Ramos (cell line): ENCODE measurements around the gene IQCF5.
"Not testable (repeated sequence)": the region's sequence is repeated elsewhere in the genome, so short reads cannot be mapped to it uniquely, and the experiment has no call there.

Source experiments
- in situ Hi-C: fragments of 300-500 bp; cut with MboI; formaldehyde crosslinking; loops from one replicate; pipeline ENCODE4 v1.14.3; 2022; ENCODE audit warnings: low sequenced_read_pairs; ENCODE audit not compliant: unreplicated experiment

Gene IQCF5

DNA sequence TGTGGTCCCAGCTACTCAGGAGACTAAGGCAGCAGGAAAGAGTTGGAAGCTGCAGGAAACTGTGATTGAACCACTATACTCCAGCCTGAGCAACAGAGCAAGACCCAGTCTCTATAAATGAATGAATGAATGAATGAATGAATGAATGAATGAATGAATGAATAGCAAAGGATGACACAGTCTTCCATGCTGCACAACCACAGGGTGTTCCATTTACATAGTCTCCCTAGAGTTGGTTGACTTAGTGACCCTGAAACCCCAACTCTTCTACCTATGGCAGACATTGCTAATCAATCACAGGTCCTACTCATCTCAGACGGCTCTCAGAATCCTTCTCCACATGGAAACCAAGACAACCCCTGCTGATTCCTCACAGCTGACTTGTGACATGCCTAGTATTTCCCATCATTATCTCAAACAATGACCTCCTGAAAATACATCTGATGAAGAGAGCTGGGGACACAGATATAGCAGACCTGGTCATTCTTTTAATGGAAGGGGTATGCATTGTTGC lies 2.1 kb downstream of the IQCF5 start:
- in situ Hi-C loops = no loop called here

- in situ Hi-C loops = no loop called here
These were observed 6.1 kb downstream of the IQCF5 start for GRCh38 chr3:51869304-51869703.

DNA sequence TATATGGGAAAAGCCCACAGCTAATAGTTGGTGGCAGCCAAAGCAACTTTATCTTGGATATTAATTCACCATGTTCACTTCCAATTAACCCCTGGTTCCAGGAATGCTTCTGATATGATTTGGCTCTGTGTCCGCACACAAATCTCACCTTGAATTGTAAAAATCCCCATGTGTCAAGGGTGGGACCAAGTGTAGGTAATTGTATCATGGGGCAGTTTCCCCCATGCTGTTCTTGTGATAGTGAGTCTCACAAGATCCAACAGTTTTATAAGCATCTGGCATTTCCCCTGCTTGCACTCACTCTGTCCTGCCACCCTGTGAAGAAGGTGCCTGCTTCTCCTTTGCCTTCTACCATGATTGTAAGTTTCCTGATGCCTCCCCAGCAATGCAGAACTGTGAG lies 6.5 kb downstream of the IQCF5 start:
- in situ Hi-C loops = not testable (repeated sequence)

DNA sequence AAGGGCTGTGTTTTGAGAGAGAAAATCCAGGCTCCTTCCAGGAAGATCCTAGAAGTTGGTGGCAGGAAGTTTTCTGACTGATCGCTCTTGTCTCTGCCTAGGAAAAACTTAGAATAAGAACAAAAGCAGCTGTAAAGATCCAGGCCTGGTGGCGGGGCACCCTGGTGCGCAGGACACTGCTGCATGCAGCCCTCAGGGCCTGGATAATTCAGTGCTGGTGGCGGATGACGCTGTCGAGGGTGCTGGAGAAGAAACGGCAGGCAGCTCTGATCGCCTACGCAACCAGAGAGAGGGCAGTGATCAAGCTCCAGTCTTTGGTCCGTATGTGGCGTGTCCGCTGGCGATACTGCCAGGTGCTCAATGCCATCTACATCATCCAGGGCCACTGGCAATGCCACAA lies 12.5 kb downstream of the IQCF5 start:
- in situ Hi-C loops = no loop called here

DNA sequence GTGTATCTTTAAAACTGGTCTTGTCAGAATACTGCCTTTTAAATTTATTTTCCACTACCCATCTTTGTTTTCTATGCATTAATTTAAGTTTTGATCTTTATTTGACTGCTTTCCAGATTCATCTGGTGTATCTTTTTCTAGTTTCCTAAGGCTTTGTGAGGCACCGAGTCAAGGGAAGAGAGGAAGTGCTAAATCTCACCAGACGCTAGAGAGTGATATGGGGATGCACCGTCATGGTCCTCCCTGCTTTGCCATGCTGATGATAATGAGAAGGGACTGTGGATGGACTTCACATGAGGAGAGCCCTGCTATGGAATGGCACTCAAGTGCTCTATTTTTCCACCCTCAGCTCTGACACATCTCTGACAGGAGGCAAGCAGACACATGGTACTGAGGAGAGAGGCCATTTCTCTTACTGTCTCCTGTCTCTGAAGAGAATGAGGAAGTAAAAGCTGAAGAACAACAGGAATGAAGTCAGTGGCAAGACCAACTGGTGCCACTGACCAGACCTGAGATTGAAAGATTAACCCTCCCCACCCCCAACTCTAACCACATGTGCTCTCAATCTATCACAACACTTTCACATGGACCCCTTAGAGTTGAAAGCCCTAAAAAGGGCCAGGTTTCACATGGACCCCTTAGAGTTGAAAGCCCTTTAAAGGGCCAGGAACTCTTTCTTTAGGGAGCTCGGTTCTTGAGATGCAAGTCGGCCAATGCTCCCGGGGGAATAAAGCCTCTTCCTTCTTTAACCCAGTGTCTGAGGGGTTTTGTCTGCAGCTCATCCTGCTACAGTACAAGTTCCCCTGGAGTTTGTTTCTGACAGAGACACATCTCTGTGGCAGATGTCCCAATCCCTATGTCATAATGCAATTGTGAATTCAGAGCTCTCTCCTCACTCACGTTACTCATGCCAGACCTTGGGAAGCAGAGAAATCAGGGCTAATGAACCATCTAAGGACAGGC lies 14.4 kb downstream of the IQCF5 start, which contains the start of gene IQCF2:
IQCF2 (plus strand) TSS at position 913 of the 963 bp plus-strand sequence. CDS start 52 bp downstream, outside the sequence.
- in situ Hi-C loops = no loop called here

- in situ Hi-C loops = not testable (repeated sequence)
These were observed 20.0 kb downstream of the IQCF5 start for GRCh38 chr3:51855411-51855810.

GRCh38 chr3:51845129-51845528 lies 30.3 kb downstream of the IQCF5 start:
- in situ Hi-C loops = no loop called here

GRCh38 chr3:51836606-51837005 lies 38.8 kb downstream of the IQCF5 start:
- in situ Hi-C loops = no loop called here

GRCh38 chr3:51830836-51831385 lies 44.5 kb downstream of the IQCF5 start:
- in situ Hi-C loops = no loop called here

GRCh38 chr3:51830345-51830744 lies 45.1 kb downstream of the IQCF5 start:
- in situ Hi-C loops = no loop called here

- in situ Hi-C loops = no loop called here
These were observed 47.1 kb downstream of the IQCF5 start for GRCh38 chr3:51828297-51828696.
